GM18858 (cell line): ENCODE measurements around the gene KCNK3.

ENCODE experiments used
- ATAC-seq: cut with Tn5 transposase; IDR thresholded peaks from one replicate; pipeline ENCODE4 v1.9.1; 2021; ENCODE audit not compliant: unreplicated experiment

The KCNK3 gene

GRCh38 chr2:26778507-26778906 lies 86.0 kb downstream of the KCNK3 start:
- no peak for ATAC-seq

- no peak for ATAC-seq
Measured at GRCh38 chr2:26780203-26780760, 87.8 kb downstream of the KCNK3 start.
